Vagina (tissue), 2 donors: ENCODE data around the gene SLC51B. TPM values are rescaled to one million over a fixed set of nuclear protein-coding genes. Genes with fewer than 3 reads are reported as not detected.

Experiments
- DNase-seq, 2 donors: peaks; one replicate each; pipeline ENCODE4 v3.0.0-alpha.2; 2017; ENCODE audit errors: extremely low spot score in 2 of 2
- H3K27ac ChIP-seq: fragments of 200-600 bp; sonication (generic); one replicate; pipeline ENCODE4 v1.5.1; 2019
- H3K27me3 ChIP-seq: fragments of 200-600 bp; sonication (generic); one replicate; pipeline ENCODE4 v1.5.1; 2019
- H3K36me3 ChIP-seq, 2 donors: fragments of 200-600 bp; sonication (generic); one replicate each; pipeline ENCODE4 v1.5.1; 2017 to 2019
- H3K4me1 ChIP-seq: fragments of 200-600 bp; sonication (generic); one replicate; pipeline ENCODE4 v1.5.1; 2019
- H3K4me3 ChIP-seq, 2 donors: fragments of 200-600 bp; sonication (generic); 1 replicate in 1 of 2; 2 replicates in 1 of 2; pipeline ENCODE4 v1.5.1; 2016 to 2019
- H3K9me3 ChIP-seq: fragments of 200-600 bp; sonication (generic); one replicate; pipeline ENCODE4 v1.5.1; 2019
- POLR2A ChIP-seq, 2 donors: fragments of 450-650 bp; IDR thresholded peaks; one replicate each; pipeline ENCODE4 v1.6.1; 2017; ENCODE audit warnings: antibody characterized with exemption in 2 of 2, mild to moderate bottlenecking in 2 of 2, moderate library complexity in 2 of 2
- POLR2AphosphoS5 ChIP-seq, 2 donors: sonication (generic); formaldehyde crosslinking; IDR thresholded peaks; one replicate each; pipeline ENCODE4 v1.9.0; 2017; ENCODE audit warnings: antibody characterized with exemption in 2 of 2, mild to moderate bottlenecking in 2 of 2, low read depth in 1 of 2; ENCODE audit not compliant: insufficient read depth in 1 of 2
- intact Hi-C: fragments of 100-400 bp; cut with DNase I; formaldehyde crosslinking; loops from one replicate; pipeline ENCODE4 v1.15.1; 2023
- total RNA-seq: library from RNA; depleted of rRNA; stranded (reverse); fragments of >200 nt; gene quantifications from one replicate; pipeline ENCODE4 v1.2.3, GENCODE V29; 2016
- TF ChIP-seq, protein P1 (sequence below), 3 experiments: fragments of 450-650 bp in 2 of 3; fragments of 200-600 bp in 1 of 3; sonication (generic) in 1 of 3; IDR thresholded peaks; one replicate each; pipeline ENCODE4 v1.5.1; 2017 to 2019; ENCODE audit warnings: antibody characterized with exemption in 3 of 3, mild to moderate bottlenecking in 2 of 3, moderate library complexity in 2 of 3

Gene SLC51B
- total RNA-seq, 1 donor from 2014 or later: not detected

- H3K4me1 ChIP-seq: peaks cover 65% of the 10 kb centered on the region
- peak in 1 of 2 donors; percentile 11 for TF ChIP-seq POLR2AphosphoS5 (IDR thresholded peaks at IDR 0.05; ENCODE audit: insufficient read depth in 1 of 2, low read depth in 1 of 2)
- peak in 1 of 2 donors; percentile 52 for TF ChIP-seq POLR2A (IDR thresholded peaks at IDR 0.05)
- TF ChIP-seq, protein P1, sequence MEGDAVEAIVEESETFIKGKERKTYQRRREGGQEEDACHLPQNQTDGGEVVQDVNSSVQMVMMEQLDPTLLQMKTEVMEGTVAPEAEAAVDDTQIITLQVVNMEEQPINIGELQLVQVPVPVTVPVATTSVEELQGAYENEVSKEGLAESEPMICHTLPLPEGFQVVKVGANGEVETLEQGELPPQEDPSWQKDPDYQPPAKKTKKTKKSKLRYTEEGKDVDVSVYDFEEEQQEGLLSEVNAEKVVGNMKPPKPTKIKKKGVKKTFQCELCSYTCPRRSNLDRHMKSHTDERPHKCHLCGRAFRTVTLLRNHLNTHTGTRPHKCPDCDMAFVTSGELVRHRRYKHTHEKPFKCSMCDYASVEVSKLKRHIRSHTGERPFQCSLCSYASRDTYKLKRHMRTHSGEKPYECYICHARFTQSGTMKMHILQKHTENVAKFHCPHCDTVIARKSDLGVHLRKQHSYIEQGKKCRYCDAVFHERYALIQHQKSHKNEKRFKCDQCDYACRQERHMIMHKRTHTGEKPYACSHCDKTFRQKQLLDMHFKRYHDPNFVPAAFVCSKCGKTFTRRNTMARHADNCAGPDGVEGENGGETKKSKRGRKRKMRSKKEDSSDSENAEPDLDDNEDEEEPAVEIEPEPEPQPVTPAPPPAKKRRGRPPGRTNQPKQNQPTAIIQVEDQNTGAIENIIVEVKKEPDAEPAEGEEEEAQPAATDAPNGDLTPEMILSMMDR (IDR thresholded peaks at IDR 0.05): no peak
- intact Hi-C loops: no loop called here
- H3K27ac ChIP-seq: peak within 1 kb of the TSS; percentile 92
- no peaks in the 10 kb centered on the region for H3K27me3 ChIP-seq
- H3K36me3 ChIP-seq: no peaks in the 10 kb centered on the region
- no peaks in the 10 kb centered on the region for H3K9me3 ChIP-seq
- peak within 1 kb of the TSS; percentile 66 to 83 for H3K4me3 ChIP-seq
- DNase-seq: no peak
Measured at GRCh38 chr15:65067645-65068402, 22.6 kb downstream of the SLC51B start, which contains the start of gene RASL12. RASL12 (minus strand) TSS chr15:65067991; CDS start chr15:65067835, 156 bp downstream.

DNA sequence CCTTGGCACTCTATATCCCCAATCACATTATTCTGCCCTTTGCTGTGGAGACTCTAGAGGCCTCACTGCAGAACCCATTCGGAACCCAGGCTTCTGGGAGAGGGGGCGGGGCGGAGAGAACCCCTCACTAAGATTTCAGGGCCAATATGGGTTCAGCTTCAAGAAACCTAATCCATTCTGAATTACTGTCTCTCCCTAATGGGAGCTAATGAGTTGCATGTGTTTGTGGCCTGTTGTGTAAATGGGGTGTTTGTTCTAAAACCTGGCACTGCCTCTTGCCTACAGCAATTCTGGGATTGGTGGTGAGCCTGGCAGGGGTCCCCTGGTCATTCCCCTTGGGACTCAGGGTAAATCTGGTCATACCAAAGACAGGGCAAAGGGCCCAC is 23.2 kb downstream of the SLC51B start:
- Histone ChIP-seq H3K27me3 (no peaks in the 10 kb centered on the region), H3K4me1 (peaks cover 60% of the 10 kb centered on the region), H3K27ac (peak overlapping the region; percentile 92), H3K4me3 (peak overlapping the region; percentile 66 to 83), H3K9me3 (no peaks in the 10 kb centered on the region), H3K36me3 (no peaks in the 10 kb centered on the region)
- DNase-seq: peak in 1 of 2 donors; percentile 84
- TF ChIP-seq, protein P1 (IDR thresholded peaks at IDR 0.05): no peak
- TF ChIP-seq POLR2AphosphoS5 (IDR thresholded peaks at IDR 0.05; ENCODE audit: insufficient read depth in 1 of 2, low read depth in 1 of 2): no peak
- no peak for TF ChIP-seq POLR2A (IDR thresholded peaks at IDR 0.05)
- intact Hi-C loops: no loop called here

DNA sequence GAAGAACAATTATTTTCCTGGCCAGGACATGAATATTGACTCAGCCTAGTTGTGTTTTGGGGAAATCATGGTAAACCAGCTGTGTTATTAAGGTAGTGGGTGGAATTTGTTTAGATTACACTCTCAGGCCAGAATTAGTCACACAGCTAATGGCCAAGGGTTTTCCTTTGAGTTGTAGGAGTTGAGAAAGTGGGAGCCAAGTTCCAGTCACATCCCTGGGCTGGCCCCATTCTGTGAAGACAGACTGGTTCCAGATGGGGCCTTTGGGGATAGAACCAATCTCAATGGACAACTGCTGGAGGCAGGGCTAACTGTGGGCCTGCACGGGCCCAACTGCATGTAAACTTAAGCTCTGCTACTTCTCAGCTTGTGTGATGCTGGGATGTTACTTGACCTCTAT is 24.0 kb downstream of the SLC51B start:
- H3K27me3 ChIP-seq: no peaks in the 10 kb centered on the region
- intact Hi-C loops: no loop called here
- no peaks in the 10 kb centered on the region for H3K9me3 ChIP-seq
- peak overlapping the region; percentile 92 for H3K27ac ChIP-seq
- TF ChIP-seq POLR2AphosphoS5 (IDR thresholded peaks at IDR 0.05; ENCODE audit: insufficient read depth in 1 of 2, low read depth in 1 of 2): peak; percentile 30 to 34
- TF ChIP-seq, protein P1 (IDR thresholded peaks at IDR 0.05): no peak
- H3K4me3 ChIP-seq: no peak overlapping the region
- DNase-seq: peak in 1 of 2 donors; percentile 97
- peaks cover 52% of the 10 kb centered on the region for H3K4me1 ChIP-seq
- no peaks in the 10 kb centered on the region for H3K36me3 ChIP-seq

DNA sequence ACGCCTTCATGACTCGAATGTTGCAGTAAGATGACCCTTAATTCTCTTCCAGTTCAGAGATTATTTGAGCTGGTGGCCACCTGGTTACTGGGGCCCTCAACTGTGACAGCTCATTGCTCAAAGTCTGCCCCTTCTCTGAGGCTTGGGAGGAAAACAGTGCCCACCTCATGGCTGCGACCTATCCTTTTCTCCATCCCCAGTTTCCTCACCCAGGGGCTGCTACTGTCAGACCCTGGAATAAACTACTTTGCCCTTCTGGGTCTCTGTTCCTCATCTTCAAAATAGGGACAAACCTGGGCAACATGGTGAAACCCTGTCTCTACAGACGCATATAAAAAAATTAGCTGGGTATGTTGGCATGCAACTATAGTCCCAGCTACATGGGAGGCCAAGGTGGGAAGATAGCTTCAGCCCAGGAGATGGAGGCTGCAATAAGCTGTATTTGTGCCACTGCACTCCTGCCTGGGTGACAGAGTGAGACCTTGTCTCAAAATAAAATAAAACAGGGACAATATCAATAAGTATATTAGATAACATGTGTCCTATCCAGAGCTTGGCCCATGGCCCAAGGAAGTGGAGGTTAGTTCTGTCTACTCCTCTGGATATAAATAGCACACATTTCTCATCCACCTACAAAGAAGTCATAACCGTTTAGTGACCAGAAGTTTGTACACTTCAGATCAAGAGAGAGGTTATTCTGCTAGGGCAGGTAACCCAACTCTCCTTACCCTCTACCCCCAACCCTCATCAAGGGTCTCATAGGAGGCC is 24.8 kb downstream of the SLC51B start:
- Histone ChIP-seq H3K4me1 (peaks cover 44% of the 10 kb centered on the region), H3K27ac (peak overlapping the region; percentile 92), H3K36me3 (no peaks in the 10 kb centered on the region), H3K4me3 (no peak overlapping the region), H3K27me3 (no peaks in the 10 kb centered on the region), H3K9me3 (no peaks in the 10 kb centered on the region)
- intact Hi-C loops: no loop called here
- DNase-seq: peak in 1 of 2 donors; percentile 81
- TF ChIP-seq, protein P1 (IDR thresholded peaks at IDR 0.05): no peak
